Anterior cingulate cortex (tissue), 58 donors: ENCODE measurements around the gene MELTF.
"Not testable (repeated sequence)": the region's sequence is repeated elsewhere in the genome, so short reads cannot be mapped to it uniquely, and the experiment has no call there.

Source experiments
- DNase-seq, 58 donors: peaks; one replicate each; lab custom pipeline; 2025; lab: John Stamatoyannopoulos, UW

Gene MELTF

GRCh38 chr3:197029511-197030167, at the start of gene MELTF:
MELTF (minus strand) TSS chr3:197029817; CDS start chr3:197029702, 115 bp downstream.
- DNase-seq = peak in 10 of 58 donors; percentile 22 to 49 (median 32)

GRCh38 chr3:197076415-197076814, 46.8 kb upstream of the MELTF start:
- no peak for DNase-seq

GRCh38 chr3:197068077-197068476, 38.5 kb upstream of the MELTF start:
- DNase-seq = no peak

GRCh38 chr3:197064771-197065170, 35.2 kb upstream of the MELTF start:
- DNase-seq = no peak

GRCh38 chr3:197062446-197062845, 32.8 kb upstream of the MELTF start:
- DNase-seq = no peak

- not testable (repeated sequence) for DNase-seq
These were observed 22.0 kb upstream of the MELTF start for GRCh38 chr3:197051637-197052036.

GRCh38 chr3:197050511-197050910, 20.9 kb upstream of the MELTF start:
- DNase-seq = no peak

- DNase-seq = no peak
These were observed 12.9 kb upstream of the MELTF start for GRCh38 chr3:197042539-197042938.

- no peak for DNase-seq
These were observed 12.4 kb upstream of the MELTF start for GRCh38 chr3:197041875-197042488.

GRCh38 chr3:197040658-197041057, 11.0 kb upstream of the MELTF start:
- no peak for DNase-seq

GRCh38 chr3:197038679-197039462, 9.3 kb upstream of the MELTF start:
- DNase-seq = no peak

GRCh38 chr3:197035577-197035976, 6.0 kb upstream of the MELTF start:
- no peak for DNase-seq

GRCh38 chr3:197034778-197035177, 5.2 kb upstream of the MELTF start:
- not testable (repeated sequence) for DNase-seq

GRCh38 chr3:197033764-197034163, 4.1 kb upstream of the MELTF start:
- DNase-seq = not testable (repeated sequence)

GRCh38 chr3:197031315-197032285, 2.0 kb upstream of the MELTF start:
- DNase-seq = no peak

- no peak for DNase-seq
These were observed 1.0 kb upstream of the MELTF start for GRCh38 chr3:197030379-197031314.

- no peak for DNase-seq
These were observed 698 bp downstream of the MELTF start for GRCh38 chr3:197028728-197029510.
